GM23248 (cell line): ENCODE results near the gene ANKRD22. TPM values are rescaled to one million over a fixed set of nuclear protein-coding genes. Genes with fewer than 3 reads are reported as not detected.

Source experiments
- DNase-seq: peaks from one replicate; pipeline ENCODE4 v3.0.0-alpha.2; 2015
- H2AFZ ChIP-seq: fragments of 200-600 bp; sonication (generic); 2 replicates; pipeline ENCODE4 v1.6.1; 2016; ENCODE audit warnings: antibody characterized with exemption
- H3F3A ChIP-seq: fragments of 200-600 bp; sonication (generic); 2 replicates; pipeline ENCODE4 v1.6.1; 2016; ENCODE audit warnings: mild to moderate bottlenecking, antibody characterized with exemption, mixed run types; ENCODE audit not compliant: insufficient read depth
- H3K27ac ChIP-seq: fragments of 200-600 bp; sonication (generic); 2 replicates; pipeline ENCODE4 v1.5.1; 2016; ENCODE audit warnings: mild to moderate bottlenecking
- H3K27me3 ChIP-seq: fragments of 200-600 bp; sonication (generic); replicated peaks from 2 replicates; pipeline ENCODE4 v1.6.1; 2016; ENCODE audit warnings: mild to moderate bottlenecking; ENCODE audit not compliant: insufficient read depth
- H3K36me3 ChIP-seq: fragments of 200-600 bp; sonication (generic); 2 replicates; pipeline ENCODE4 v1.6.1; 2016; ENCODE audit warnings: low read depth, mild to moderate bottlenecking
- H3K4me1 ChIP-seq: fragments of 200-600 bp; sonication (generic); 2 replicates; pipeline ENCODE4 v1.6.1; 2016; ENCODE audit warnings: mild to moderate bottlenecking; ENCODE audit not compliant: insufficient read depth
- H3K4me2 ChIP-seq: fragments of 200-600 bp; sonication (generic); one replicate; pipeline ENCODE4 v1.6.1; 2016; ENCODE audit warnings: mild to moderate bottlenecking; ENCODE audit not compliant: unreplicated experiment
- H3K4me3 ChIP-seq: fragments of 200-600 bp; sonication (generic); 2 replicates; pipeline ENCODE4 v1.5.1; 2016; ENCODE audit warnings: mild to moderate bottlenecking
- H3K79me2 ChIP-seq: fragments of 200-600 bp; sonication (generic); 2 replicates; pipeline ENCODE4 v1.6.1; 2016; ENCODE audit warnings: mild to moderate bottlenecking; ENCODE audit not compliant: insufficient read depth
- H3K9ac ChIP-seq: fragments of 200-600 bp; sonication (generic); 2 replicates; pipeline ENCODE4 v1.6.1; 2016; ENCODE audit warnings: mild to moderate bottlenecking
- H3K9me2 ChIP-seq: fragments of 200-600 bp; sonication (generic); 2 replicates; pipeline ENCODE4 v1.6.1; 2016; ENCODE audit warnings: mixed run types, mild to moderate bottlenecking, moderate library complexity; ENCODE audit not compliant: insufficient read depth
- H3K9me3 ChIP-seq: fragments of 200-600 bp; sonication (generic); one replicate; pipeline ENCODE4 v1.6.1; 2017; ENCODE audit warnings: low read depth
- H4K20me1 ChIP-seq: fragments of 200-600 bp; sonication (generic); 2 replicates; pipeline ENCODE4 v1.6.0; 2016; ENCODE audit not compliant: insufficient read depth
- EZH2 ChIP-seq: fragments of 200-600 bp; sonication (generic); IDR thresholded peaks from 2 replicates; pipeline ENCODE4 v1.6.1; 2018; ENCODE audit warnings: antibody characterized with exemption, mild to moderate bottlenecking; ENCODE audit not compliant: insufficient read depth, poor library complexity, severe bottlenecking
- EZH2phosphoT487 ChIP-seq: fragments of 200-600 bp; sonication (generic); IDR thresholded peaks from 2 replicates; pipeline ENCODE4 v1.6.1; 2018; ENCODE audit warnings: antibody characterized with exemption, moderate library complexity, mild to moderate bottlenecking, low read depth; ENCODE audit not compliant: insufficient read depth
- WGBS, 2 experiments: methylation state at CpG; one replicate each; pipeline ENCODE4 v1.1.6; 2015 to 2017; ENCODE audit warnings: low lambda C conversion rate in 2 of 2, low coverage in 1 of 2; ENCODE audit errors: missing lambda C conversion rate in 2 of 2; 5-methylcytosine and 5-hydroxymethylcytosine counted together
- in situ Hi-C: fragments of 300-500 bp; cut with MboI; formaldehyde crosslinking; loops from 2 replicates; pipeline ENCODE4 v1.15.0; 2020
- polyA plus RNA-seq: library from polyadenylated mRNA; unstranded; fragments of >200 nt; fragmentation: Nextera tagmentation; extraction: Ambion mirVana; gene quantifications from 2 replicates; pipeline ENCODE4 v1.2.1, GENCODE V29; 2016
- total RNA-seq: library from RNA; depleted of rRNA; stranded (reverse); fragments of >200 nt; shearing (Covaris generic); gene quantifications from 2 replicates; pipeline ENCODE4 v1.2.3, GENCODE V29; 2014

The ANKRD22 gene
- total and polyA plus RNA-seq, 2 experiments from 2014 or later = 0.22 TPM; not detected in 1

DNA sequence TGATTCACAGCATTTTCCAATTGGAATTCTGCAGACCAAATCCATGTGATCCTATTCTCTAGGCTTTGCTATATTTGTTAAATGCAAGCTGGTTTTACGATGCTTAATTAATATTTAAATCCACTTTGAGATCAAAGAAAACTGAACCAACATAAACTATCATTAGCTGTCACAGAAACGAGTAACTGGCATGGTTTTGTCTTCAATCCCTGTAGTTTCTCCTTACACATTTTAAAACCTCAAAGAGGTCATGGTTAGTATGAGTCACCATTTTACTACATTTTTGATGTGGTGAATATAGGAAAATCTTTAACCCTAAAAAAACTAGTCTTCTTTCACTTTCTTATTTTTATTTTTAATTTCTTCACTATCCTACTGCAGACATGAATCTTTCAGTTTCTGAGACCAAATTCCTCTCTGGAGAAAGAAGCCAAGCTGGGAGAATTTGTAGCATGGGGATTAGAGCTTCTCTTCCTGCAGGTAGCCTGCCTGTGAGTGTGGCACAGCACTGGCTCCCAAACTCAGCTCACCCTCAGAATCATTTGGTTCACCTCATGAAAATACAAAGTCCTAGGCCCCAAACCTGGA, 57.8 kb downstream of the ANKRD22 start:
- Histone ChIP-seq H3K36me3 (no peaks in the 10 kb centered on the region), H2AFZ (no peak overlapping the region), H3K27me3 (no peaks in the 10 kb centered on the region), H3K4me2 (peak overlapping the region; percentile 12), H3K79me2 (no peaks in the 10 kb centered on the region), H3K27ac (no peak overlapping the region), H3K4me1 (peaks cover 36% of the 10 kb centered on the region), H3K4me3 (no peak overlapping the region), H3F3A (peaks cover 10% of the 10 kb centered on the region; the same call in 1 of the 2 replicates), H3K9ac (no peak overlapping the region), H3K9me2 (no peaks in the 10 kb centered on the region), H3K9me3 (no peaks in the 10 kb centered on the region), H4K20me1 (no peaks in the 10 kb centered on the region)
- no peak for TF ChIP-seq EZH2phosphoT487
- TF ChIP-seq EZH2 = no peak
- WGBS, 2 experiments = 44% methylated on average over 2 of the region's 2 CpGs
- DNase-seq = peak; percentile 67
- in situ Hi-C loops = no loop called here

DNA sequence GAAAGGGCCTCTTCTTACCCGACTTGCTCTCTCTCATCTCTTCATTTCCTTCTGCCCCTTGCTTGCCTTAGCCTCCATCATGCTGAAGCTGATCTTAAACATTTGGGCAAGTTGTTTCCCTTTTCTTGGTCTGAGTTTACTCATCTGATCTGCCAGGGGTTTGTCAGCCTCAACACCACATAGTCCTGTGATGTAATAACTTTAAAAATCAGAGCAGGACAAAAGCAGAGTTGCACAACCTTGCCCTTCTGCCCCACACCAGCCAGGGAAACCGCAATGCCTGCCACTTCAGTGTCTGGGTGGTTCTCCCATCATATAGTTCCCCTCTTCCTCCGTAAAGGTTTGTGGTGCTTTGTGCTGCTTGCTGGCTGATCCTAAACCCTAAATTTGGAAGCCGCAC, 59.0 kb downstream of the ANKRD22 start:
- no peaks in the 10 kb centered on the region for H3K27me3 ChIP-seq
- WGBS, 2 experiments = 78 to 79% methylated on average over 4 of the region's 4 CpGs
- H2AFZ ChIP-seq = no peak overlapping the region
- H3K4me2 ChIP-seq = no peak overlapping the region
- no peak overlapping the region for H3K9ac ChIP-seq
- H3K79me2 ChIP-seq = no peaks in the 10 kb centered on the region
- no peaks in the 10 kb centered on the region for H4K20me1 ChIP-seq
- in situ Hi-C loops = no loop called here
- no peaks in the 10 kb centered on the region for H3K9me2 ChIP-seq
- TF ChIP-seq EZH2phosphoT487 (no peak), EZH2 (no peak)
- H3K4me1 ChIP-seq = peaks cover 36% of the 10 kb centered on the region
- H3K9me3 ChIP-seq = no peaks in the 10 kb centered on the region
- no peak overlapping the region for H3K27ac ChIP-seq
- H3K36me3 ChIP-seq = no peaks in the 10 kb centered on the region
- H3K4me3 ChIP-seq = no peak overlapping the region
- H3F3A ChIP-seq = peaks cover 10% of the 10 kb centered on the region; the same call in 1 of the 2 replicates
- DNase-seq = peak; percentile 64

DNA sequence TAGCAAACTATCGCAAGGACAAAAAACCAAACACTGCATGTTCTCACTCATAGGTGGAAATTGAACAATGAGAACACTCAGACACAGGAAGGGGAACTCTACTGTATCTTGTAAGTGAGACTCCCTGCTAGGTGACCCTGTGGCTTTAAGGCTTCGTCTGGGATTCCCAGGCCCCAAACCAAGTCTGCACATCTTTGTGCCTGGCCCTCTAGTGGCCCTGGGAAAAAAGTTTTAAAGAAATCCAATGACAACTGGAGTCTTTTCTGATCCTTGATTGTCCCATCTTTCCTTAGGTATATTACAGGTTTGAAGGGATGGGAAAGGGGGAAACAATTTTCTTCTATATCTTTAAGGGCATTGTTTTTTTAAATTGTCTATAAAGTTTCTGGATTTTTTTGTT, 59.7 kb downstream of the ANKRD22 start:
- H3K79me2 ChIP-seq = no peaks in the 10 kb centered on the region
- peaks cover 10% of the 10 kb centered on the region; the same call in 1 of the 2 replicates for H3F3A ChIP-seq
- TF ChIP-seq EZH2phosphoT487 (no peak), EZH2 (no peak)
- no peaks in the 10 kb centered on the region for H3K36me3 ChIP-seq
- no peak overlapping the region for H3K4me2 ChIP-seq
- H3K9me2 ChIP-seq = no peaks in the 10 kb centered on the region
- H3K27me3 ChIP-seq = no peaks in the 10 kb centered on the region
- H3K4me1 ChIP-seq = peaks cover 36% of the 10 kb centered on the region
- no peaks in the 10 kb centered on the region for H3K9me3 ChIP-seq
- in situ Hi-C loops = no loop called here
- 73 to 88% methylated on average over 2 of the region's 2 CpGs for WGBS, 2 experiments
- H3K4me3 ChIP-seq = no peak overlapping the region
- peak; percentile 54 for DNase-seq
- no peaks in the 10 kb centered on the region for H4K20me1 ChIP-seq
- H2AFZ ChIP-seq = no peak overlapping the region
- no peak overlapping the region for H3K9ac ChIP-seq
- no peak overlapping the region for H3K27ac ChIP-seq

DNA sequence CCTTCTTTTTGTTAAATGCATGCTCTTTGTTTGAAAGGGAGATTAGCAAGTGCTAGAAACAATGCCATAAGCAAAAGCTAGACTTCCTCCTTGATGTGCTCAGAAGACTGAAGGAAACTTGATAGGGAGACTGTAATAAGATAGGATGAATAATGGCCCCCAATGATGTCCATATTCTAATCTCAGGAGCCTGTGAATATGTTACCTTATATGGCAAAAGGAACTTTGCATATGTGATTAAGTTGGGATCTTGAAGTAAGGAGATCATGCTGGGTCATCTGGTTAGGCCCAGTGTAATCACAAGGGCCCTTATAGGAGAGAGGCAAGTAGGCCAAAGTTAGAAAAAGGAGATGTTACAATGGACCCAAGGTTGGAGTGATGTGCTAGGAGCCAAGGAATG, 62.7 kb downstream of the ANKRD22 start:
- H3K9me3 ChIP-seq = no peaks in the 10 kb centered on the region
- TF ChIP-seq EZH2 (no peak), EZH2phosphoT487 (no peak)
- no peak overlapping the region for H3K27ac ChIP-seq
- no peaks in the 10 kb centered on the region for H3K79me2 ChIP-seq
- H3K9me2 ChIP-seq = no peaks in the 10 kb centered on the region
- H4K20me1 ChIP-seq = no peaks in the 10 kb centered on the region
- no peak overlapping the region for H3K9ac ChIP-seq
- H3K4me2 ChIP-seq = no peak overlapping the region
- no peak for DNase-seq
- no peak overlapping the region for H2AFZ ChIP-seq
- H3K27me3 ChIP-seq = no peaks in the 10 kb centered on the region
- in situ Hi-C loops = no loop called here
- no peak overlapping the region for H3K4me3 ChIP-seq
- peaks cover 24% of the 10 kb centered on the region for H3K4me1 ChIP-seq
- H3F3A ChIP-seq = peaks cover 5% of the 10 kb centered on the region; the same call in 1 of the 2 replicates
- H3K36me3 ChIP-seq = no peaks in the 10 kb centered on the region

GRCh38 chr10:88787463-88787862, 64.2 kb downstream of the ANKRD22 start:
- Histone ChIP-seq H3K4me1 (peaks cover 10% of the 10 kb centered on the region), H2AFZ (no peak overlapping the region), H3K4me3 (no peak overlapping the region), H3K79me2 (no peaks in the 10 kb centered on the region), H3K36me3 (no peaks in the 10 kb centered on the region), H3K9ac (no peak overlapping the region), H3K27me3 (no peaks in the 10 kb centered on the region), H4K20me1 (no peaks in the 10 kb centered on the region), H3K4me2 (no peak overlapping the region), H3K9me2 (no peaks in the 10 kb centered on the region), H3F3A (peaks cover 4% of the 10 kb centered on the region; the same call in 1 of the 2 replicates), H3K27ac (no peak overlapping the region), H3K9me3 (no peaks in the 10 kb centered on the region)
- 35 to 39% methylated on average over 5 of the region's 5 CpGs for WGBS, 2 experiments
- TF ChIP-seq EZH2 = no peak
- no peak for TF ChIP-seq EZH2phosphoT487
- in situ Hi-C loops = no loop called here
- no peak for DNase-seq
